Fibroblast of mammary gland (primary cell): ENCODE results near the gene UGT2A2.
"Not testable (repeated sequence)": the region's sequence is repeated elsewhere in the genome, so short reads cannot be mapped to it uniquely, and the experiment has no call there.

Source experiments
- DNase-seq: peaks from one replicate; pipeline ENCODE4 v3.0.0-alpha.2; 2010; ENCODE audit warnings: low read depth
- H3K4me3 ChIP-seq: 2 replicates; pipeline ENCODE4 v1.5.1; 2011; ENCODE audit warnings: low read depth, mild to moderate bottlenecking, low read length, moderate library complexity; ENCODE audit not compliant: control insufficient read depth
- TF ChIP-seq, protein P1 (sequence below): conservative IDR thresholded peaks from 2 replicates; pipeline ENCODE4 v1.5.1; 2011; ENCODE audit warnings: low read depth, low read length, inconsistent platforms; ENCODE audit not compliant: control insufficient read depth, insufficient read depth

The UGT2A2 gene

DNA sequence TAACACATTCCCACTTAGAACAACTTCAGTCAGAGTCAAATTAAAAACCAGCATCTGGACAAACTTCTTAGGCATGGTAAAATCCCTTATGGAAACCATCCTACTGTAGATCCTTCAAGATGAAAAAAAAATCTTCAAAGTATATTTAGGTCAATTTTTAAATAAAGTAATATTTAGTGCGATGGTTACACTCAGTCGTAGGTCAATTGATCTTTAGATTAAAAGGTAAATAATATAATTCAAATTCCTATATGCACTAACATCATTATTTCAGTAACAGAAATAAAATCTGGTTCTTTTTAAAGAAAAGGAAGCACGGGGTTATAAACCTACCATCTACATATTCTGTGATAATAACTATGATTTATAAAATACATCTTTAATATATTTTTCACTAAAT, at the start of gene UGT2A2:
TSS of gene UGT2A2 (minus strand) at position 101 of the 400 bp plus-strand sequence. CDS start at position 99, 2 bp downstream.
- no peak for DNase-seq
- H3K4me3 ChIP-seq = no peak within 1 kb of the TSS
- TF ChIP-seq, protein P1, sequence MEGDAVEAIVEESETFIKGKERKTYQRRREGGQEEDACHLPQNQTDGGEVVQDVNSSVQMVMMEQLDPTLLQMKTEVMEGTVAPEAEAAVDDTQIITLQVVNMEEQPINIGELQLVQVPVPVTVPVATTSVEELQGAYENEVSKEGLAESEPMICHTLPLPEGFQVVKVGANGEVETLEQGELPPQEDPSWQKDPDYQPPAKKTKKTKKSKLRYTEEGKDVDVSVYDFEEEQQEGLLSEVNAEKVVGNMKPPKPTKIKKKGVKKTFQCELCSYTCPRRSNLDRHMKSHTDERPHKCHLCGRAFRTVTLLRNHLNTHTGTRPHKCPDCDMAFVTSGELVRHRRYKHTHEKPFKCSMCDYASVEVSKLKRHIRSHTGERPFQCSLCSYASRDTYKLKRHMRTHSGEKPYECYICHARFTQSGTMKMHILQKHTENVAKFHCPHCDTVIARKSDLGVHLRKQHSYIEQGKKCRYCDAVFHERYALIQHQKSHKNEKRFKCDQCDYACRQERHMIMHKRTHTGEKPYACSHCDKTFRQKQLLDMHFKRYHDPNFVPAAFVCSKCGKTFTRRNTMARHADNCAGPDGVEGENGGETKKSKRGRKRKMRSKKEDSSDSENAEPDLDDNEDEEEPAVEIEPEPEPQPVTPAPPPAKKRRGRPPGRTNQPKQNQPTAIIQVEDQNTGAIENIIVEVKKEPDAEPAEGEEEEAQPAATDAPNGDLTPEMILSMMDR = no peak

DNA sequence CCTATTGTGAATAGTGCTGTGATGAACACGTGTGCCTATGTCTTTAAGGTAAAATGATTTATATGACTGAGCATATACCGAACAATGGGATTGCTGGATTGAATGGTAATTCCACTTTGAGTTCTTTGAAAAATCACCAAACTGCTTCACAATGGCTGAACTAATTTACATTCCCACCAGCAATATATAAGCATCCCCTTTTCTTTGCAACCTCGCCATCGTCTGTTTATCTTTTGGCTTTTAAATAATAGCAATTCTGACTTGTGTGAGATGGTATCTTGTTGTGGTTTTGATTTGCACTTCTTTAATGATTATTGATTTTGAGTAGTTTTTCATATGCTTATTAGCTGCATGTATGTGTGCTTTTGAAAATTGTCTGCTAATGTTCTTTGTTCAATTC, 45.4 kb upstream of the UGT2A2 start:
- no peak overlapping the region for H3K4me3 ChIP-seq
- no peak for DNase-seq
- TF ChIP-seq, protein P1 = no peak

DNA sequence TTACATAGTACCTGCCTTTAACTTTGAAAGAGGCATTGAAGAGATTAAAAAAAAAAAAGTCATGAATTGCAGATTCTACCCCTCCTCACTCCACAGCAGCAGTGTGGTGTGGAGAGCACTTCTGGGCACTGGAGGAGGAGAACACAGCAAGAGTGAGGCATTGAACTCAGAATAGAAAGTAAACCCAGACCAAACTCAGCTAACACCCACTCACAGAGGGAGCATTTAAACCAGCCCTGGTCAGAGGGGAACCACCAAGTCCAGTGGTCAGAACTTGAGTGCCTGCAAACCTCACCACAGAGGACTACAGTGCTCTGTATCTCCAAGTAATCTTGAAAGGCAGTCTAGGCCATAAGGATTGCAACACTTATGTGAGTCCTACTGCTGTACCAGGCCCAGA, 29.2 kb upstream of the UGT2A2 start:
- TF ChIP-seq, protein P1 = no peak
- H3K4me3 ChIP-seq = no peak overlapping the region
- DNase-seq = no peak

DNA sequence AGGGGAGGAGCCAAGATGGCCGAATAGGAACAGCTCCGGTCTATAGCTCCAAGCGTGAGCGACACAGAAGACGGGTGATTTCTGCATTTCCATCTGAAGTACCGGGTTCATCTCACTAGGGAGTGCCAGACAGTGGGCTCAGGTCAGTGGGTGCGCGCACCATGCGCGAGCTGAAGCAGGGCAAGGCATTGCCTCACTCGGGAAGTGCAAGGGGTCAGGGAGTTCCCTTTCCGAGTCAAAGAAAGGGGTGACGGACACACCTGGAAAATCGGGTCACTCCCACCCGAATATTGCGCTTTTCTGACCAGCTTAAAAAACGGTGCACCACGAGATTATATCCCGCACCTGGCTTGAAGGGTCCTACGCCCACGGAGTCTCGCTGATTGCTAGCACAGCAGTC, 24.6 kb upstream of the UGT2A2 start:
- not testable (repeated sequence) for DNase-seq, H3K4me3 ChIP-seq

DNA sequence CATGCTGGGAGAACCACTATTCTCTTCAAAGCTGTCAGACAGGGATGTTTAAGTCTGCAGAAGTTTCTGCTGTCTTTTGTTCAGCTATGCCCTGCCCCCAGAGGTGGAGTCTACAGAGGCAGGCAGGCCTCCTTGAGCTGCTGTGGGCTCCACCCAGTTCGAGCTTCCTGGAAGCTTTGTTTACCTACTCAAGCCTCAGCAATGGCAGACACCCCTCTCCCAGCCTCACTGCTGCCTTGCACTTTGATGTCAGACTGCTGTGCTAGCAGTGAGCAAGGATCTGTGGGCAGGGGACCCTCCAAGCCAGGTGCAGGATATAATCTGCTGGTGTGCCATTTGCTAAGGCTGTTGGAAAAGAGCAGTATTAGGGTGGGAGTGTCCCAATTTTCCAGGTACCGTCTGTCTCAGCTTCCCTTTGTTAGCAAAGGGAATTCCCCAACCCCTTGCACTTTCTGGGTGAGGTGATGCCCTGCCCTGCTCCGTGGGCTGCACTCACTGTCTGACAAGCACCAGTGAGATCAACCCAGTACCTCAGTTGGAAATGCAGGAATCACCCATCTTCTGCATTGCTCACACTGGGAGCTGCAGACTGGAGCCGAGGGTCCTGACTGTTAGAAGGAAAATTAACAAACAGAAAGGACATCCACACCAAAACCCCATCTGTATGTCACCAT, 21.8 kb upstream of the UGT2A2 start:
- not testable (repeated sequence) for DNase-seq

DNA sequence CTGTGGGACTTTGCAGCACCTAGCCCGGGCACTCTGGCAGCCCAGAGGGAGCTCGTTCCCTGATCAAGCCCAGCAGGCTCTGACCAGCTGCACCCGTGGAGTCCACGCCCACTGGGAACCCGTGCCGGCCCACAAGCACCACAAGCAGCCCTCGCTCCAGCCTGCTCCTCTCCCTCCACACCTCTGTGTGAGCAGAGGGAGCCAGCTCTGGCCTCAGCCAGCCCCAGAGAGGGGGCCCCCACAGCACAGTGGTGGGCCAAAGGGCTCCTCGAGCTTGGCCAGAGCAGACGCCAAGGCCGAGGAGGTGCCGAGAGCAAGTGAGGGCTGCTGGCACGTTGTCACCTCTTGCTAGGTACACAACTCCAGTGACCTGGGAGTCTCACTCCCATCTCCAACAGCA, 18.7 kb upstream of the UGT2A2 start:
- TF ChIP-seq, protein P1 = no peak
- DNase-seq = no peak
- no peak overlapping the region for H3K4me3 ChIP-seq

More for the DNA sequence above, 21.8 kb upstream of the UGT2A2 start:
- H3K4me3 ChIP-seq = not testable (repeated sequence)

DNA sequence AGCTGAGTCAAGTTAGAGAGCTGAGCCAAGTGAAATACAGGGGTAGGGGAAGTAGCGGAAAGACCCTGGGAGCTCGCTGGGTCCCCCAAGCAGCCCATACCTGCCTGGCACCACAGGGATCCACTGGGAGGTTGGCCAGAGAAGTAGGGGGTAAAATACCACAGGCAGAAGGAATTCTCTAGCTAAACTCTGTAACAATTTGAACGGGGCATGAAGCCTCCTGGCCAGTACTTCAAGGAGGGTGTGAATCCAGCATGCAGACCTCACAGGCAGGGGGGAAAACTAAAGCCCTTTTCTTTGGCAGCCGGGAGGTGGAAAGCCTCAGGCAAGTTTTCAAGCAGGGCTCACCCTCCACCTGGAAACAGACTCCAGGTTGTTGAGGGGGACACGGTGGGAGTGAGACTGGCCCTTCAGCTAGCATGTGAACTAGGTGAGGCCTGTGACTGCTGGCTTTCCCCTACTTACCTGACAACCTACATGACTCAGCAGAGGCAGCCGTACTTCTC, 17.3 kb upstream of the UGT2A2 start:
- H3K4me3 ChIP-seq = no peak overlapping the region
- TF ChIP-seq, protein P1 = no peak
- DNase-seq = no peak

DNA sequence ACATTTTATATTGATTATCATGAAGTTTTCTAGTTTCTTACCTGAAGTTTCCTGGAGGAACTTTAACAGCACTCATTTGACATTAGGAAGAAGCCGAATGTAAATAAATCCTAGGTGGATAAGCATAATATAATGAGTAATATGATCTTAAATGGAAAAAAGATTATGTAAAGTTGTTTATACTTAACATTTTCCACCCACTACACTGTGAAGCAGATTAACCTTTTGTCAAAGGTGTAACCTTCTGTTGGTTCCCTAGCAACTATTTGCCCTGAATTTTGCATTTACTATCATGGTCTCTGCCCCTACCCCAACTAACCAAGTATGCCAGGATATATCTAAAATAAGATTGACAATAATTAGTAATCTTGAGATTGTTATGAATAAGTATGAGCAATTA, 13.7 kb upstream of the UGT2A2 start, which contains the start of gene UGT2A1:
TSS of gene UGT2A1 (minus strand) at position 101 of the 400 bp plus-strand sequence. CDS start 5,603 bp downstream, outside the sequence.
- no peak for DNase-seq
- H3K4me3 ChIP-seq = no peak within 1 kb of the TSS
- TF ChIP-seq, protein P1 = no peak
